Skeletal muscle tissue (tissue), 4 donors: ENCODE data around the gene TARBP1. TPM values are rescaled to one million over a fixed set of nuclear protein-coding genes. Genes with fewer than 3 reads are reported as not detected.
"Not testable (repeated sequence)": the region's sequence is repeated elsewhere in the genome, so short reads cannot be mapped to it uniquely, and the experiment has no call there.

ENCODE experiments used
- H3K27ac ChIP-seq: one replicate; pipeline ENCODE4 v1.7.0; 2013; ENCODE audit warnings: mild to moderate bottlenecking, low read depth, low read length, inconsistent platforms
- H3K27me3 ChIP-seq, 3 donors: one replicate each; pipeline ENCODE4 v1.7.0; 2013; ENCODE audit warnings: low read length in 3 of 3; ENCODE audit not compliant: control insufficient read depth in 3 of 3, insufficient read depth in 3 of 3
- H3K36me3 ChIP-seq, 3 donors: one replicate each; pipeline ENCODE4 v1.7.0; 2013; ENCODE audit warnings: low read length in 3 of 3; ENCODE audit not compliant: control insufficient read depth in 3 of 3, insufficient read depth in 3 of 3
- H3K4me1 ChIP-seq, 3 donors: one replicate each; pipeline ENCODE4 v1.7.0; 2013; ENCODE audit warnings: low read length in 3 of 3, mild to moderate bottlenecking in 3 of 3; ENCODE audit not compliant: control insufficient read depth in 3 of 3, insufficient read depth in 3 of 3
- H3K4me3 ChIP-seq, 3 donors: one replicate each; pipeline ENCODE4 v1.7.0; 2013; ENCODE audit warnings: low read length in 3 of 3
- H3K9ac ChIP-seq, 3 donors: one replicate each; pipeline ENCODE4 v1.7.0; 2013; ENCODE audit warnings: low read length in 3 of 3, mild to moderate bottlenecking in 3 of 3, moderate library complexity in 2 of 3, low read depth in 1 of 3
- H3K9me3 ChIP-seq, 3 donors: one replicate each; pipeline ENCODE4 v1.7.0; 2013; ENCODE audit warnings: low read length in 3 of 3; ENCODE audit not compliant: control insufficient read depth in 3 of 3
- total RNA-seq: library from RNA; depleted of rRNA; stranded (reverse); fragments of >200 nt; gene quantifications from one replicate; pipeline ENCODE4 v1.2.3, GENCODE V29; 2014
- donor health status: Osteomylitis.

TARBP1 gene
- total RNA-seq, 1 donor from 2014 or later = 36.5 TPM

- H3K27me3 ChIP-seq = no peaks in the 10 kb centered on the region
- no peaks in the 10 kb centered on the region for H3K9me3 ChIP-seq
- H3K36me3 ChIP-seq = peaks cover 0 to 14% (median 8%) of the 10 kb centered on the region in 3 donors
- H3K27ac ChIP-seq = no peak overlapping the region
- H3K4me1 ChIP-seq = peaks cover 0 to 5% (median 3%) of the 10 kb centered on the region in 3 donors
- no peak overlapping the region for H3K4me3 ChIP-seq
- no peak overlapping the region for H3K9ac ChIP-seq
Observed at GRCh38 chr1:234402939-234403338, 76.0 kb downstream of the TARBP1 start.

GRCh38 chr1:234401658-234402057 is 77.3 kb downstream of the TARBP1 start:
- no peak overlapping the region for H3K27ac ChIP-seq
- H3K9ac ChIP-seq = no peak overlapping the region
- no peaks in the 10 kb centered on the region for H3K9me3 ChIP-seq
- peaks cover 0 to 14% (median 8%) of the 10 kb centered on the region in 3 donors for H3K36me3 ChIP-seq
- H3K4me1 ChIP-seq = peaks cover 0 to 5% (median 3%) of the 10 kb centered on the region in 3 donors
- H3K27me3 ChIP-seq = no peaks in the 10 kb centered on the region
- no peak overlapping the region for H3K4me3 ChIP-seq

GRCh38 chr1:234400773-234401172 is 78.2 kb downstream of the TARBP1 start:
- Histone ChIP-seq H3K27me3 (no peaks in the 10 kb centered on the region), H3K4me1 (peaks cover 0 to 5% (median 3%) of the 10 kb centered on the region in 3 donors), H3K9ac (no peak overlapping the region), H3K27ac (no peak overlapping the region), H3K4me3 (peak overlapping the region in 1 of 3 donors; percentile 0), H3K36me3 (peaks cover 0 to 10% (median 6%) of the 10 kb centered on the region in 3 donors), H3K9me3 (no peaks in the 10 kb centered on the region)

GRCh38 chr1:234399515-234399914 is 79.5 kb downstream of the TARBP1 start:
- H3K27ac ChIP-seq, H3K9ac ChIP-seq, H3K4me3 ChIP-seq, H3K36me3 ChIP-seq, H3K9me3 ChIP-seq, H3K27me3 ChIP-seq, H3K4me1 ChIP-seq: not testable (repeated sequence)

- H3K4me3 ChIP-seq = peak overlapping the region in 1 of 3 donors; percentile 2
- H3K4me1 ChIP-seq = peaks cover 0 to 5% (median 3%) of the 10 kb centered on the region in 3 donors
- H3K36me3 ChIP-seq = peaks cover 0 to 5% (median 4%) of the 10 kb centered on the region in 3 donors
- peak overlapping the region; percentile 11 for H3K27ac ChIP-seq
- H3K27me3 ChIP-seq = no peaks in the 10 kb centered on the region
- no peaks in the 10 kb centered on the region for H3K9me3 ChIP-seq
- peak overlapping the region in 2 of 3 donors; percentile 4 to 39 for H3K9ac ChIP-seq
Observed at GRCh38 chr1:234398849-234399381, 80.1 kb downstream of the TARBP1 start.

- Histone ChIP-seq H3K27ac (no peak overlapping the region), H3K9me3 (no peaks in the 10 kb centered on the region), H3K36me3 (peaks cover 6 to 12% (median 10%) of the 10 kb centered on the region in 3 donors), H3K9ac (no peak overlapping the region), H3K27me3 (no peaks in the 10 kb centered on the region), H3K4me3 (no peak overlapping the region), H3K4me1 (peaks cover 0 to 5% (median 3%) of the 10 kb centered on the region in 3 donors)
Observed at GRCh38 chr1:234397732-234398131, 81.2 kb downstream of the TARBP1 start.

GRCh38 chr1:234396871-234397270 is 82.1 kb downstream of the TARBP1 start:
- H3K27ac ChIP-seq = no peak overlapping the region
- H3K4me3 ChIP-seq = no peak overlapping the region
- no peak overlapping the region for H3K9ac ChIP-seq
- peaks cover 9 to 16% (median 15%) of the 10 kb centered on the region in 3 donors for H3K36me3 ChIP-seq
- H3K27me3 ChIP-seq = no peaks in the 10 kb centered on the region
- peaks cover 0 to 5% (median 3%) of the 10 kb centered on the region in 3 donors for H3K4me1 ChIP-seq
- H3K9me3 ChIP-seq = no peaks in the 10 kb centered on the region

- Histone ChIP-seq H3K4me3 (no peak overlapping the region), H3K36me3 (peaks cover 12 to 22% (median 19%) of the 10 kb centered on the region in 3 donors), H3K4me1 (peaks cover 0 to 5% (median 3%) of the 10 kb centered on the region in 3 donors), H3K9me3 (no peaks in the 10 kb centered on the region), H3K27ac (no peak overlapping the region), H3K27me3 (no peaks in the 10 kb centered on the region), H3K9ac (no peak overlapping the region)
Observed at GRCh38 chr1:234396092-234396491, 82.9 kb downstream of the TARBP1 start.

GRCh38 chr1:234395297-234395696 is 83.7 kb downstream of the TARBP1 start:
- H3K9me3 ChIP-seq = no peaks in the 10 kb centered on the region
- peaks cover 15 to 24% (median 22%) of the 10 kb centered on the region in 3 donors for H3K36me3 ChIP-seq
- H3K27me3 ChIP-seq = no peaks in the 10 kb centered on the region
- H3K4me1 ChIP-seq = peaks cover 0 to 5% (median 0%) of the 10 kb centered on the region in 3 donors
- H3K9ac ChIP-seq = no peak overlapping the region
- H3K27ac ChIP-seq = no peak overlapping the region
- no peak overlapping the region for H3K4me3 ChIP-seq

GRCh38 chr1:234393190-234393589 is 85.8 kb downstream of the TARBP1 start:
- H3K36me3 ChIP-seq = peaks cover 15 to 24% (median 22%) of the 10 kb centered on the region in 3 donors
- H3K9ac ChIP-seq = no peak overlapping the region
- H3K27me3 ChIP-seq = no peaks in the 10 kb centered on the region
- no peak overlapping the region for H3K4me3 ChIP-seq
- H3K27ac ChIP-seq = no peak overlapping the region
- H3K9me3 ChIP-seq = no peaks in the 10 kb centered on the region
- H3K4me1 ChIP-seq = no peaks in the 10 kb centered on the region
